ENCODE results near the gene APOBEC3H.

APOBEC3H gene

GRCh38 chr22:39114112-39114511 lies 17.1 kb downstream of the APOBEC3H start:
- no peak for DNase-seq

- DNase-seq = no peak
Measured at GRCh38 chr22:39115570-39115969, 18.5 kb downstream of the APOBEC3H start.

GRCh38 chr22:39115977-39116621 lies 19.1 kb downstream of the APOBEC3H start:
- DNase-seq = no peak

GRCh38 chr22:39117585-39118191 lies 20.6 kb downstream of the APOBEC3H start:
- DNase-seq = peak; percentile 81

GRCh38 chr22:39120983-39121382 lies 23.9 kb downstream of the APOBEC3H start:
- no peak for DNase-seq

- DNase-seq = no peak
Measured at GRCh38 chr22:39122772-39123470, 25.9 kb downstream of the APOBEC3H start.

- DNase-seq = no peak
Measured at GRCh38 chr22:39123751-39124581, 26.9 kb downstream of the APOBEC3H start.

- DNase-seq = no peak
Measured at GRCh38 chr22:39125622-39126021, 28.6 kb downstream of the APOBEC3H start.

GRCh38 chr22:39128508-39128907 lies 31.5 kb downstream of the APOBEC3H start:
- DNase-seq = no peak

- DNase-seq = no peak
Measured at GRCh38 chr22:39129081-39129480, 32.0 kb downstream of the APOBEC3H start.

- DNase-seq = no peak
Measured at GRCh38 chr22:39129746-39130145, 32.7 kb downstream of the APOBEC3H start.

- DNase-seq = no peak
Measured at GRCh38 chr22:39130152-39130704, 33.2 kb downstream of the APOBEC3H start.

- no peak for DNase-seq
Measured at GRCh38 chr22:39130892-39131855, 34.1 kb downstream of the APOBEC3H start.

- no peak for DNase-seq
Measured at GRCh38 chr22:39132281-39132680, 35.2 kb downstream of the APOBEC3H start.

- no peak for DNase-seq
Measured at GRCh38 chr22:39132871-39133524, 36.0 kb downstream of the APOBEC3H start.

- no peak for DNase-seq
Measured at GRCh38 chr22:39133871-39134270, 36.8 kb downstream of the APOBEC3H start.

- DNase-seq = no peak
Measured at GRCh38 chr22:39134366-39135091, 37.5 kb downstream of the APOBEC3H start.

- peak; percentile 61 for DNase-seq
Measured at GRCh38 chr22:39135092-39135896, 38.2 kb downstream of the APOBEC3H start.

GRCh38 chr22:39136317-39136716 lies 39.3 kb downstream of the APOBEC3H start:
- DNase-seq = no peak
